KOPT-K1 (cell line): Measurements from ENCODE around the gene PEMT.

Source experiments
- H3K27ac ChIP-seq: fragments of 200-600 bp; sonication (generic); 2 replicates; pipeline ENCODE4 v1.5.1; 2016; ENCODE audit warnings: antibody characterized with exemption, mild to moderate bottlenecking, low read depth, low read length; ENCODE audit not compliant: poor library complexity, severe bottlenecking
- H3K36me3 ChIP-seq: fragments of 200-600 bp; sonication (generic); 2 replicates; pipeline ENCODE4 v1.5.1; 2017; ENCODE audit warnings: antibody characterized with exemption, mild to moderate bottlenecking, low read length, moderate library complexity; ENCODE audit not compliant: insufficient read depth
- H3K9me3 ChIP-seq: fragments of 200-600 bp; sonication (generic); 2 replicates; pipeline ENCODE4 v1.5.1; 2017; ENCODE audit warnings: antibody characterized with exemption, low read length, mild to moderate bottlenecking; ENCODE audit not compliant: insufficient read depth, poor library complexity, severe bottlenecking

Gene PEMT

DNA sequence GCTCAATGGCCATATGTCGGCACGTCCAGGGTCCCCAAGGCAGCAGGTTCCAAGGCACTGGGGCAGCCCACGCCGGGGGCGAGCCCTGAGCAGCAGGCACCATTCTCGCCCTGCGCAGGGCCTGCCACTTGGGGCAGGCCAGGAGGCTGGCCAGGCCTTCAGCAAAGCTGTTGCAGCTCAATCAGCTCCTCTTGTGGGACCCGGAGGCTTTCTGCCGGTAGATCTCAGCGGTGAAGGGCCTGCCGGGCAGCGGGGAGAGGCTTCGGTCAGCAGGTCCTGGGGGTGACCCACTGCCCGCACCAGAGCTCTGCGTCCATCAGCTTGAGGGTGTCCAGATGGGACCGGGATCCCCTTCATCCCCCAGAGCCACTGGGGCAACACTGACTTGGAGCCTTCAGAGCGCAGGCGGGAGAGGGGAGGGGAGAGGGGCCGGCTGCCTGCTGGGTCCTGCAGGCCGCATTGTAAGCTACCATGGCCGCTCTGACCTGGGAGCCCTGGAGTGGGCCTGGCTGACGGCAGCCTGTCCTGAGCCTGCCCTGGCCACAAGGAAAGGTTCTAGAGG lies 85.8 kb downstream of the PEMT start:
- Histone ChIP-seq H3K36me3 (no peaks in the 10 kb centered on the region), H3K27ac (no peak overlapping the region), H3K9me3 (no peaks in the 10 kb centered on the region)

DNA sequence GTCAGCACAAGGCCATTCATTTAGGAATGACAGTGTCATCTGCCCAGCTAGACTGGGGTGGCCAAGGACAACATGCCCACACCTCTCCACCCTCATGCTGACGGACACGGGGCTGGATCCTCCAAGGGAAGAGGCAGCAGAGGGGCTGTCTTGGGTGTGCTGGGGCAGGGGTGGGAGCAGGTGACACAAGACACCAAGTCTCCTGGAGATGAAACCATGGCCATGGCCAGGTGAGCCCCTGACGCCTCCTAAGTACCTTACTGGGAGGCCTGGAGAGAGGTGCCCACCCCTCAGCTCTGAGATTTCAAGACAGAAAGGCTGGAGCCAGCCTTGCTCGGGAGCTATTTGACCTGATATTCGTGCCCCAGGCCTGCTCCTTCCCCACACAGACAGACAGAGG lies 86.4 kb downstream of the PEMT start:
- Histone ChIP-seq H3K9me3 (no peaks in the 10 kb centered on the region), H3K27ac (no peak overlapping the region), H3K36me3 (no peaks in the 10 kb centered on the region)

DNA sequence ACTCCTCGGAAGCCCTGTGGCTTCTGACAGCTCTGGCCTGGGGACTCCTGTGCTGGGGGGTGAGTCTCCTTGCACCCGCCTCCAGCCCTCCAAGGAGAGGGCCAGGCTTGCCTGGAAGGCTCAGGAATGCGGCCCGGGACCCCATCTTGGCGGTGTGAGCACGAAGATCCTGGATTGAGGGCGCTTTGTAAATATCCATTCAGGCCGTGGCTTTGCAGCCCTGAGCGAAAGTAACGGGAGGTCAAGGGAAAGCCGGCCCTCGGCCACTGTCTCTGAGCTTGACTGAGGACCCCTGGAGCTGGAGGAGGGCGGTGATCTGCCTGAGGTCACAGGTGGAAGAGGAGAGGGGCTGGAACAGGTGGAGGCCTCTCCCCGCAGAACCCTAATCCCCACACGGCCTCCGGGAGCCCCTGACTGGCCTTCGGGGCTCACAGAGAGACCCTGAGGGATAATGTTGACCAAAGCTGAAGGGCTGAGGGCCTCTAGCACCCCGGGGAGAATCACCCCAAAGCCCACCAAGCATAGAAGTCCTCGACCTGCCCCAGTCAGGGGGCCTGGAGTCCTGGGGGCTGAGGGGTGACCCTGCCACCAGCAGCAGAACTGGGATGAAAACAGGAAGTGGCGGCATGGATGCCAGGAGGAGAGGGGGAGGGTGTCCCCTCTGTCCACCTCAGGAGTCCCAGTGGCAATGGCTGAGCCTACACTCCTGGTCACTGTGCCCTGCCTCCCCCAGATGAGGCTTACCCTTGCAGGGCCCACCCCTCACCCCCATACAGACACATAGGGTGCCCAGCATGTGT lies 87.0 kb downstream of the PEMT start:
- Histone ChIP-seq H3K9me3 (no peaks in the 10 kb centered on the region), H3K27ac (no peak overlapping the region), H3K36me3 (no peaks in the 10 kb centered on the region)

DNA sequence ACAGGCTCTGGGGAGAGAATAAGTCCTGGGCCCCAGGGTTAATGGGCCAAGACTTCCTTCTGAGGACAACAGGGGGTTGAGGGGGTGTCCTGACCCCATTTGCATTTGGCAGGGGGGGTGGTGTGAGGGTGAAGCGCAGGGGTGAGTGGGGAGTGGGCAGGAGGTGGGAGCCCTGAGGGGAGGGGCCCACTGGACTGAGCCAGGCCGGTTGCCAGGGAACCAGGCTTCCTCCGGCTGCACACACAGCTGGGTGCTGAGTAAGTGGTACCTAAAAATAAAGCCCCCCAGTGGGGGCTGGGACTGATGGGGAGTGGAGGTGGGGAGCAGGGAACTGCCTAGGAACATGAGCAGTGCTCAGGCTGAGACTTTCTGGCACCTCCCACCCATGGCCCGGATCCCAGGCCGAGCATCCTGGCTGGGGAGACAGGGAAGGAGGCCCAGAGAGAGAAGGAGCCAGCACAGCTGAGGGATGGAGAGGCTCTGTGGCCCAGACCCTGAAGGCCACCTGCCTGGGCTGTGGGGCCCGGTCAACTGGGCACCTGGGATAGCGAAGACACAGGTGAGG lies 87.9 kb downstream of the PEMT start:
- Histone ChIP-seq H3K27ac (no peak overlapping the region), H3K36me3 (no peaks in the 10 kb centered on the region), H3K9me3 (no peaks in the 10 kb centered on the region)

DNA sequence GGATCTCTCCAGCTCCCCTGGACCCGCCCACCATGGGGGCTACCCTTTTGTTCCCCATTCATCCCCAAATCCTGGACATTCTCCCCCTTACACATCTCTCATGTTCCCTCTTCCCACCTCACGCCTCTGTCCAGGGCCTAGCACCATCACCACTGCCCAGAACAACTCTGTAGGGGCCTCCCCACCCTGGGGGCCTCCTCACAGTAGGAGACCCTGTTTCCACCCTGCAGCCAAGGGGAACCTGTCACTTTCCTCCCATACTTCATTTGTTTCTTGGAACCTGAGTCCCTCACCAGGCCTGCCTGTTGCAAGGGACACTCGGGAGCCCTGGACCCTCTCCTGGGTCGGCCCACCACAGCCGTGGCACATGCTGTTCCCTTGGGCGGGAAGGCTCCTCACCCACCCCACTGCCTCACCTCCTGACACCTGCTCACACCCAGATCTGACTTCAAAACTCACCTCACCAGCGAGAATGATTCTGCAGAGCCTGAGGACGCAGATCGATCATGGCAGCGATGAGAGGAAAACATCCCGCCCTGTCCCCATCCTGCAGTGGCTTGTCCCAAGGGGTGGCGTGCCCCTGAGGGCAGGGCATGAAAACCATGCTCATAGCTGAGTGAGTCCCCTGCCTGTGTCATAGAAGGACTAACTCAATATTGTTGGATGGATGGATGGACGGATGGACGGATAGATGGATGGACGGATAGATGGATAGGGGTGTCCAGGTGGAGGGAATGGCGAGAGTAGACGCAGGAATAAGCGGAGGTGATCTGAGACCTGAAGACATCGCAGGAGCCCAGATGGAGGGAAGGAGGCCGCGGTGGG lies 88.6 kb downstream of the PEMT start:
- Histone ChIP-seq H3K36me3 (no peaks in the 10 kb centered on the region), H3K9me3 (no peaks in the 10 kb centered on the region), H3K27ac (no peak overlapping the region)

DNA sequence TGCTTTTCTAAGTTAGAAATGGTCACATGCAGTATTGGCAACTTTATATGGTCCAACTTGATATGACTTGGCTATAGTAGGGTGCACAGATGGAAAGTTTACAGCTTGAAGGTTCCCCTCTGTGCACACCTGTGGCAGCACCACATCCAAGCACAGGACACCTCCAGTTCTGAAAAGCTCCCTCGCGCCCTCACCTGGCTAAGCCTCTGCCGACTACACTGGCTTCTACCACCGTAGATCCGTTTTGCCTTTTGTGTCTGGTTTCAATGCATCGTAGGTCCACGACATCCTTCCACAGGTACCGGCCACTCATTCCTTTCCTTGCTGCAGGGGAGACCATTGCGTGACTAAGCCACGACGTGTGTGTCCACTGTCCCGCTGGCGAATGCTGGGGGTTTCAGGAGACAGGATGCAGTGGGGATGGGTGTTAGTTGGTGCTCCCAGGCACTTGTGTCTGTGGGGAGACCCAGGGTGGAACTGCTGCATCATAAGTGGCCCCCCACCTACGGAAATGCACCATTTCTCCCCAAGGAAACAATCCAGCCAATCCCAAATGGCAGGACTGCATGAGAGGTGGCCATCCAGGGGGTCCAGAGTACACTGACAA lies 90.4 kb downstream of the PEMT start:
- Histone ChIP-seq H3K36me3 (no peaks in the 10 kb centered on the region), H3K9me3 (no peaks in the 10 kb centered on the region), H3K27ac (no peak overlapping the region)

DNA sequence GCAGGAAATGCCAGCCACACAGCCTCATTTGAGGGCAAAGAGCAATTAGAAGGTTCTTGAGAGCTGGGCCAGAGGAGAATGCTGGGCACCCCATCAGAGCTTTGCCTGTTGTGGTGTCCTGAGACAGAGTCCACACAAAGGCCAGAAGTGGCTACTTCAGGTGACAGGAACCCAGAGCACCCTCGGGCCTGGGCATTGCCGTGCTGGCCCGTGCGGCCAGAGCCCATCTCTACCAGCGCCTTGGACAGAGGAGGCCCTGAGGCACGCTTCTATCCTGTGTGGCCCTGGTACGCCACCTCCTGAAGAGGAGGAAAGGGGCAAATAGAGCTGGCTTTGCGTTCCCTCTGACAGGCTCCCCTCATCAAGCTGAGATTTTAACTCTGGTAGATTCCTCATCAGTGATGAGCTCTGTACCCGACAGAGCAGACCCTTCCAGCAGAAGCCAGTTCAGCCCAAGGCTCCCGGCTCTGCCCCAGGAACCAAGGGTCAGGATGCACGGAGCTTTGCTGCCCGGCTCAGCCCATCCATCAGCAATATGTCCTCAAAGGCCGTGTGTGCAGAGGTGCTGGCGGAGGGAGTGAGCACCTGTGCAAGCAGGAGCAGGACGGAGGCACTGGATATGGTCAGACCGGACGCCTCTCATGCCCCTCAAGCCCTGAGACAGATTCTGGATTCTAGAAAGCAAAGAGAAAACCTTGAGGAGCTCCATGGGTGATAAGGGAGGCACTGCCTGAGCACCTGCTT lies 91.9 kb downstream of the PEMT start:
- no peak overlapping the region for H3K27ac ChIP-seq

DNA sequence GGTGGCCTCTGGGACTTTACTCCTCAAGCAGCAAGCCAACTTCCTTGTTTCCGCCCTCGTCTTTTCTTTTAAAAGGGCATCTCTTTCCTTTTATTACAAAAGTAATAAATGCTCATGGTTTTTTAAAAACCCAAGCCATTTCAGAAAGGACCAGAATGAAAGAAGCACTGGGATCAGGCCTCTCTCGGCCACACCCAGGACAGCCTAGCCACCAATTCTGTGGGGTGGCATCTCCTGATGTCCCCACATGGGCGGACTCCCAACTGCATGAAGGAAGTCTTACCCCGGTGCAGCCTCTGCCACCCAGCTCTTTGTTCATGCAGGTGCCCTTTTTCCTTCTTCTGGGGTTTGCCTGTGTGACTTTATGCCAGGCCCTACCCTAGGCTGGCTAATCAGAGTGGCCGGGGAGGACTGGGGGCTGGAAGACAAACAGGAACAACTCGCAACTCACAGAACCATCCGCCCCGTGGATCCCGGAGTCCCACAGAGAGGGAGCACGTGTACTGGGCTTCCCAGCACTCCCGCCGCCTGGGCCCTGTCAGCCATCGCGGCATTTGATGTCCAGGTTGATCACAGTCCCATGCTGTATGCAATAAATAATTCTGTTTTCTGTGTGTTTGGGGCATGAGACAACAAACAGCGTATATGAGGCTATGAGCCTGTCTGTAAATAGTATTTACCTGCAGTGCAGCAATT lies 92.8 kb downstream of the PEMT start:
- no peaks in the 10 kb centered on the region for H3K9me3 ChIP-seq
- no peak overlapping the region for H3K27ac ChIP-seq
- H3K36me3 ChIP-seq, result peaks cover 5% of the 10 kb centered on the region; the same call in 1 of the 2 replicates

More for the DNA sequence above, 91.9 kb downstream of the PEMT start:
- no peaks in the 10 kb centered on the region for H3K9me3 ChIP-seq
- H3K36me3 ChIP-seq, result no peaks in the 10 kb centered on the region

DNA sequence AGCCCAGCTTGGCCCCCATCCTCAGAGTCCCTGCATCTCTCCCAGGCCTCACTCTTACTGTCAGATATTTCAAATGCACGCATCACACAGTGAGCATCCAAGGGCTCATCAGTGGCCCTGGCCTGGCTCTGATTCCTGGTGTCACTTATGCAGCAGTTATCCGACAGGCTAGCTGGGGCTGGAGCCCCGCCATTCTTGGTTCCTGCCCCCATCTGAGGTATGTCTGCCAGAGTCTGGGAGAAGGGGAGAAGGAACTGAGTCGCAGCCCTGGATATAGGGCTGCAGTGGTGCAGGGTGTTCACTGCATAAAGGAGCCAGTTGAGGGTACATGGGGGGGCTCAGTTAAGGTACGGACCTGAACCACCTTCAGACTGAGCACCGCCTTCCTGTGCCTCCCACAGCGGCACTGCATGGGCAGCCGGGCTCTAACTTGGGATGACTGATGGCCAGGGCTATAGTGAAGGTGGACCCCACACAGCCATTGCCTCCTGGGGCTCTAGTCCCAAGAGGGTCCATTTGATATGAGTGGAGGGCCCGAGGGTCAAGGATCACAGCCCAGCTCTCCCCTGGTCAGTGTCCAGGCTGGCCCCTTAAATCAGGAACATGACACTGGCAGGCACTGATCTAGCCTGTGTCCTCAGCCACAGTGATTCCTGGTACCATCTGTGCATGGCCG lies 93.5 kb downstream of the PEMT start:
- Histone ChIP-seq H3K27ac (no peak overlapping the region), H3K36me3 (peaks cover 12% of the 10 kb centered on the region), H3K9me3 (no peaks in the 10 kb centered on the region)

DNA sequence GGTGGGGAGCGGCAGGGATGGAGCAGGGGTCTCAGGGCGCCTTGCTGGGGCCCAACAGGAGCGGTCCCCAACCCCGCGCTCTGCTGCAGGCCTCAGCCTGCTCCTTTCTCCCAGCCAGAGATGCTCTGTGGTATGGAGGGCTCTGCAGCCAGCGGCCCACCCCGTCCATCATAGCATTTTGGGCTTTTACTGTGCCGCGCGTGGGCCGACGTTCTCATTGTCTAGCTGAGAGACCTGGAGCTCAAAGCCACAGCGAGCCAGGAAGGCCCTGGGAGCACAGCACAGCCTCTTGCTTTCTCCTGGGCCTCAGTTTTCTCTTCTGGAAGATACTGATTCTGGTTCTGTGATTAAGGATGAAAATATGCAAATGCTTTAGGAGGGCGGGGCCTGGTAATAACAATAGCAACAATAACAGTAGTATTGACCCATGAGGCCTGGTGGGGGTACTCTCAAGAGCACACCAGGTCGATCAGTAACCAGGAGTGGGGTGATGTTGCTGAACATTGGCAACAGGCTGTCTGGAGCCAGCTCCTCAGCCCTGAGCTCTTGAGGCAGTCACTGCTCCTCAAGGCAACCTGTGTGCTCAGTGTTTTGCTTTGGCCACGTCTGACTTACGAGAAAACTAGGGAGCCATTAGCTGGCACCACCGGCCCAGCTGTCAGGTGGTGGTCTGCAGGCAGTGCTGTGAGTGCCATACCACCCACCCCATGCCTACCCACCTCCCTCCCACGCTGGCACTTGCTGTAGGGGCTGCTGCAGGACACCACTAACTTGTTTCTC lies 94.3 kb downstream of the PEMT start:
- peaks cover 20% of the 10 kb centered on the region for H3K36me3 ChIP-seq
- no peaks in the 10 kb centered on the region for H3K9me3 ChIP-seq
- no peak overlapping the region for H3K27ac ChIP-seq

DNA sequence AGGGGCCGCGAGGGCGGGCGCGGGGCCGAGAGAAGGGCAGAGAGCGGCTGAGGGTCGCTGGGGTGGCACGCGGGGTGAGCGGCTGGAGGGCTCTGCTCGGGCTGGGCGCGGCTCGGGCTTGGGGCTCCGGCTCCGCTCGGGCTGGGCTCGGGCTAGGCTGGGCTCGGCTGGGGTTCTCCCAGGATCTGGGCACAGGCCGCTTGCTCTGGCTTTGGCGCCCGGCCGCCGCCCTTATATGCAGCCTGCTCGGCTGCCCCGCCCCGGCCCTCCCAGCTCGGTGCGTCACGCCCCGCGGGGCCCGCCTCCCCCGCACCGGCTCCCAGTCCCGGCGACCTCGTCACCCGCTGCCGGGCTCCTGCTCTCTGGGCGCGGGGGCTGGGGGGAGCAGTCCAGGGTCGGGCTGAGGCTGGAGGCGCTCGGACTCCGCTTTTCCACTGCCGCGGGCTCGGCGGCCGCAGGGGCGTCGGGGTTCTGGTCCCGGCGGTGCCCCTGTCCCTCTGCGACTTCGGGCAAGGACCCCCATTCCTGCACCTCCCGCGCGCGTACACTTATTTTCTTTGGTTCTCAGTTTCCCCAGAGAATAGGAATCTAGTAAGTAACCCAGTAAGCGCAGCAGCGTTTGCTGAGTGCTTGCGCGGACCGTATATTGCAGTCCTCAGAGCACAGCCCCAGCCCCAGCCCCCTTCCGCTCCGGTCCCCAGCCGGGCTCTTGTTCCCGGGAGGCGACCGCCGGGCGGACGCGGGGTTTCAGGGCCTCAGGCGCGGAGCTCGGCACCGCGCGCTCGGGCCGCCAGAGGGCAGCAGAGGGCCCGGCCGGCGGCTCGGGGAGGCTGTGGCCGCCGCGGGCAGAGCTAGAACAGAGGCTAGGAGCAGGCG lies 95.1 kb downstream of the PEMT start, which contains the start of gene RASD1:
TSS of gene RASD1 (minus strand) at position 207 of the 876 bp plus-strand sequence. CDS start 214 bp downstream, outside the sequence.
- Histone ChIP-seq H3K9me3 (no peaks in the 10 kb centered on the region), H3K36me3 (peaks cover 28% of the 10 kb centered on the region), H3K27ac (peak within 1 kb of the TSS; percentile 23)

DNA sequence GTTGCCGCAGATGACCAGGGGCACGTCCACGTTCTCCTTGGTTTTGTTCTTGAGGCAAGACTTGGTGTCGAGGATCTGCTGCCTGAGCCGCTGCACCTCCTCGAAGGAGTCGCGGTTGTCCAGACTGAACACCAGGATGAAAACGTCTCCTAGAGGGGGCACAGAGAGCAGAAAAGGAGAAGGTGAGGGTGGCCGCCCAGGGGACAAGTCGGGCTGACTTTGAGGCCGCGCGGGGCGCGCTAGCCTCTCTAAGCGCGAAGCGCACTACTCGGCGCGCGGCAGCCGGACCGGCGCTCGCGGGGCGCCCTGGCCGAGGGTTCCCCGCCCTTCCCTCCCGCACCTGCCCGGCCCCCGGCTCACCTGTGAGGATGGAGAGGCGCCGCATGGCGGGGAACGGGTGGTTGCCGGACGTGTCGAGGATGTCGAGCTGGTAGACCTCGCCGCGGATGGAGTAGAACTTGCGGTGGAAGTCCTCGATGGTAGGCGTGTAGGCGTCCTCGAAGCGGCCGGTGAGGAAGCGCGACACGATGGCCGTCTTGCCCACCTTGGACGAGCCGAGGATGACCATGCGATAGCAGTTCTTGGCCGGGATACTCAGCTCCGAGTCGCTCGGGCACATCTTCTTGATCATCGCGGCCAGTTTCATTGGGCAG lies 95.8 kb downstream of the PEMT start:
- no peaks in the 10 kb centered on the region for H3K9me3 ChIP-seq
- H3K27ac ChIP-seq, result no peak overlapping the region

More for the DNA sequence above, 95.8 kb downstream of the PEMT start:
- peaks cover 36% of the 10 kb centered on the region for H3K36me3 ChIP-seq
